ENCODE results near the gene C1QB.

DNA sequence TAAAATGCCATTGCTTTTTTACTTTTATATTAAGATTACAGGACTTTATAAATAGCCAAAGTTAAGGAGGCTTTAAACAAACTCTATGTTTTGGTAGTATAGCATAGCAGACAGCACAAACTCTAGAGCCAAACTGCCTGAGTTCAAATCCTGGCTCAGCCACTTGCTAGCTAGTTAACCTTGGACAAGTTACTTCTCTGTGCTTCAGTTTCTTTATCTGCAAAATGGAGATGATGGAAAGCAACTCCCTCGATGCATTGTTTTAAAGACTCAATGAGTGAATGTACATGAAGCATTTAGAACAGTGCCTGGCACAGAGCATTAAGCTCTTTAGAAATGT is 21.3 kb downstream of the C1QB start:
- TF ChIP-seq CTCF (IDR thresholded peaks at IDR 0.05 in 8 of 11, conservative IDR thresholded peaks at IDR 0.05 in 3 of 11) (peak in 1 of 11 experiments; percentile 21), POLR2A (IDR thresholded peaks at IDR 0.05) (no peak), POLR2AphosphoS5 (IDR thresholded peaks at IDR 0.05) (no peak)
